ENCODE results near the gene SYNC.

SYNC gene

DNA sequence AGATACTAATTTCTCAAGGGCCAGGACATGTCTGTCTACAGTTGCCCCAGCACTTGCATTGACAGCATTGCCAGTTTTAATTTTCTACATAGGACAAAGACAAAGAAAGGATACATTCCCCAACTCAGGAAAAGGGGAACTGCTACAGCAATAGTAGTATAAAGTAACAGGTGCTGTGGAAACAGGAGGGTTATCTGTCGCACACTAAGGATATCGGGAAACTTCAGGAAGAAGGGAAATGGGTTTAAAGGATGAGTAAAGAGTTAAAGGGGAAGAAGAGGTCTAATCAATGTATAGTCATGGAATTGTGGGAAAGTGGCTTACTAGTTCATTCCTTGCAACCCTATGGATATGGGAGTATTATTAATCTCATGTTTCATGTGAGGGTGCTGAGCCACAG is 16.2 kb downstream of the SYNC start:
- Histone ChIP-seq H2BK5ac (ENCODE audit: low read length) (no peak overlapping the region), H3K27me3 (ENCODE audit: control insufficient read depth in 3 of 3, insufficient read depth in 3 of 3, low read depth in 1 of 3, low read length in 3 of 3) (no peaks in the 10 kb centered on the region), H3K14ac (ENCODE audit: low read length) (no peak overlapping the region), H2BK15ac (ENCODE audit: low read length) (no peak overlapping the region), H3K4me3 (ENCODE audit: low read length in 2 of 2) (no peak overlapping the region), H3K9ac (ENCODE audit: low read depth, low read length, poor library complexity) (no peak overlapping the region), H3K79me1 (ENCODE audit: low read depth, low read length) (no peaks in the 10 kb centered on the region), H3K27ac (replicated peaks; ENCODE audit: low read length) (no peak overlapping the region), H4K8ac (ENCODE audit: low read depth, low read length) (no peak overlapping the region), H3K36me3 (replicated peaks in 1 of 2; ENCODE audit: control insufficient read depth in 2 of 2, insufficient read depth in 2 of 2, low read length in 2 of 2) (peaks cover 19 to 60% of the 10 kb centered on the region in 2 donors), H3K4me1 (ENCODE audit: control insufficient read depth in 2 of 2, insufficient read depth in 1 of 2, low read depth in 1 of 2, low read length in 2 of 2) (no peaks in the 10 kb centered on the region), H3K18ac (ENCODE audit: low read length) (no peak overlapping the region), H2AK5ac (ENCODE audit: low read depth, low read length) (no peak overlapping the region), H3K9me3 (replicated peaks in 1 of 2; ENCODE audit: control insufficient read depth in 2 of 2, insufficient read depth in 1 of 2, low read depth in 1 of 2, low read length in 2 of 2) (no peaks in the 10 kb centered on the region), H4K91ac (ENCODE audit: low read depth, low read length, poor library complexity) (no peak overlapping the region), H2BK120ac (ENCODE audit: low read depth, low read length) (no peak overlapping the region), H3K23ac (ENCODE audit: low read depth, low read length, poor library complexity) (no peak overlapping the region), H2AFZ (ENCODE audit: low read length) (no peak overlapping the region), H3K4me2 (ENCODE audit: insufficient read depth, low read length, poor library complexity, severe bottlenecking) (no peak overlapping the region), H2BK12ac (ENCODE audit: low read length) (no peak overlapping the region), H3K4ac (ENCODE audit: low read length) (no peak overlapping the region)
- WGBS, 2 donors (ENCODE audit: extremely low coverage in 2 of 2, insufficient read length in 2 of 2, insufficient replicate concordance in 1 of 2), result no CpG with 5 or more reads among the region's 2 CpGs
- no peak for DNase-seq (ENCODE audit: low spot score)

DNA sequence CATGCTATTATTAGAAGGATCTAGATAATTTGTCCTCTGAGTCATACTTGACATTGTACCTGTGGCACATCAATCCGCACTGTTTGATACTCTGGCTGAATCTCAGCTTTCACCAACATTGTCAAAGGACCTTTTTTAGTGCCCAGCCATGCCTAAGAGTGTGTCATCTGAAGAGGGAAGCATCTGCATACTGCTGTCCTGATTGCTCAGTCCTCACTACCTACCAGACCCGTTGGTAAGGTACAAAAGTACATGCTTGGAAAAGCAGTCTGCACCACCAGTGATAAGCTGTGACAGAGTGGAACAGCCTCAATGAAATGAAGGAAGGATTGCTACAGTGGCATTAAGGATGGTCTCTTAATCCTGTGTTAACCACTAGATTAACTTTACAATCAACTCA is 17.1 kb downstream of the SYNC start:
- H3K36me3 ChIP-seq (replicated peaks in 1 of 2; ENCODE audit: control insufficient read depth in 2 of 2, insufficient read depth in 2 of 2, low read length in 2 of 2), result peaks cover 20 to 69% of the 10 kb centered on the region in 2 donors
- H3K4me2 ChIP-seq (ENCODE audit: insufficient read depth, low read length, poor library complexity, severe bottlenecking), result no peak overlapping the region
- no peak overlapping the region for H4K8ac ChIP-seq (ENCODE audit: low read depth, low read length)
- H3K4me1 ChIP-seq (ENCODE audit: control insufficient read depth in 2 of 2, insufficient read depth in 1 of 2, low read depth in 1 of 2, low read length in 2 of 2), result no peaks in the 10 kb centered on the region
- no peak overlapping the region for H2BK120ac ChIP-seq (ENCODE audit: low read depth, low read length)
- H3K4me3 ChIP-seq (ENCODE audit: low read length in 2 of 2), result no peak overlapping the region
- H4K91ac ChIP-seq (ENCODE audit: low read depth, low read length, poor library complexity), result no peak overlapping the region
- DNase-seq (ENCODE audit: low spot score), result no peak
- H2BK12ac ChIP-seq (ENCODE audit: low read length), result no peak overlapping the region
- H3K27me3 ChIP-seq (ENCODE audit: control insufficient read depth in 3 of 3, insufficient read depth in 3 of 3, low read depth in 1 of 3, low read length in 3 of 3), result no peaks in the 10 kb centered on the region
- no CpG with 5 or more reads among the region's 2 CpGs for WGBS, 2 donors (ENCODE audit: extremely low coverage in 2 of 2, insufficient read length in 2 of 2, insufficient replicate concordance in 1 of 2)
- no peaks in the 10 kb centered on the region for H3K79me1 ChIP-seq (ENCODE audit: low read depth, low read length)
- no peak overlapping the region for H3K9ac ChIP-seq (ENCODE audit: low read depth, low read length, poor library complexity)
- no peak overlapping the region for H2BK15ac ChIP-seq (ENCODE audit: low read length)
- no peaks in the 10 kb centered on the region for H3K9me3 ChIP-seq (replicated peaks in 1 of 2; ENCODE audit: control insufficient read depth in 2 of 2, insufficient read depth in 1 of 2, low read depth in 1 of 2, low read length in 2 of 2)
- H3K27ac ChIP-seq (replicated peaks; ENCODE audit: low read length), result no peak overlapping the region
- H3K18ac ChIP-seq (ENCODE audit: low read length), result no peak overlapping the region
- H2AFZ ChIP-seq (ENCODE audit: low read length), result no peak overlapping the region
- no peak overlapping the region for H3K4ac ChIP-seq (ENCODE audit: low read length)
- no peak overlapping the region for H3K14ac ChIP-seq (ENCODE audit: low read length)
- no peak overlapping the region for H2BK5ac ChIP-seq (ENCODE audit: low read length)
- H3K23ac ChIP-seq (ENCODE audit: low read depth, low read length, poor library complexity), result no peak overlapping the region
- H2AK5ac ChIP-seq (ENCODE audit: low read depth, low read length), result no peak overlapping the region

DNA sequence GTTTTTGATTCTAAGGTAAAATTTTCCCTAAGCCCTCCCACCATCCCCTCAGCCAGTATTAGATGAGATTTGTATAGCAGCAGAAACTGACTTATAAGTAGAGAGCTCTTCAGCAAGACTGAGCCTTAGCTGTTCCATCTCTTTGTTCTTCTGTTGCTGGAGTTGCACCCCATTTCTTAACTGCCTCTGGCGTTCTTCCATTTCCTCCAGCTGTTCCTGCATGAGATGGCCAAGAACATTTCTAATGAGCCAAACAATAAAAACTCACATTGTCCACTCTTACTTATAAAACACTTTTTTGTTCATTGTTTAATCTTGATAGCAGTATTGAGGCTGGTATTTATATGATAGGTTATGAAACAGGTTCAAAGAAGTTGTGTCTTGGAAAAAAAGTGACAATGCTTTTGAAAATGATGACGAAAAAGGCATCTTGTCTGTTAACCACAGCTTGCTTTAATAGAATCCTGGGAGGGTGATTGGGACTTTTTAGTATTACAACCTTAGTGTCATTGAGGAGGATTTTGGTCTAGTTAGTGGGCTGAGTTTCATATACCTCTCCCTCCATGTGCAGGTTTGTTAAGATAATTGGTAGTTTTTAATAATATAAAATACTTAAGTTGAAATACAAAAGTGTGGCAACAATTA is 18.3 kb downstream of the SYNC start:
- no peaks in the 10 kb centered on the region for H3K9me3 ChIP-seq (replicated peaks in 1 of 2; ENCODE audit: control insufficient read depth in 2 of 2, insufficient read depth in 1 of 2, low read depth in 1 of 2, low read length in 2 of 2)
- H3K18ac ChIP-seq (ENCODE audit: low read length), result no peak overlapping the region
- no peaks in the 10 kb centered on the region for H3K79me1 ChIP-seq (ENCODE audit: low read depth, low read length)
- no peak overlapping the region for H3K4me2 ChIP-seq (ENCODE audit: insufficient read depth, low read length, poor library complexity, severe bottlenecking)
- DNase-seq (ENCODE audit: low spot score), result no peak
- no peak overlapping the region for H3K4ac ChIP-seq (ENCODE audit: low read length)
- H2BK5ac ChIP-seq (ENCODE audit: low read length), result no peak overlapping the region
- no CpG with 5 or more reads among the region's 2 CpGs for WGBS, 2 donors (ENCODE audit: extremely low coverage in 2 of 2, insufficient read length in 2 of 2, insufficient replicate concordance in 1 of 2)
- H3K4me1 ChIP-seq (ENCODE audit: control insufficient read depth in 2 of 2, insufficient read depth in 1 of 2, low read depth in 1 of 2, low read length in 2 of 2), result no peaks in the 10 kb centered on the region
- no peak overlapping the region for H2BK120ac ChIP-seq (ENCODE audit: low read depth, low read length)
- H2BK15ac ChIP-seq (ENCODE audit: low read length), result no peak overlapping the region
- H2AFZ ChIP-seq (ENCODE audit: low read length), result no peak overlapping the region
- H3K27me3 ChIP-seq (ENCODE audit: control insufficient read depth in 3 of 3, insufficient read depth in 3 of 3, low read depth in 1 of 3, low read length in 3 of 3), result no peaks in the 10 kb centered on the region
- no peak overlapping the region for H3K4me3 ChIP-seq (ENCODE audit: low read length in 2 of 2)
- peaks cover 23 to 81% of the 10 kb centered on the region in 2 donors for H3K36me3 ChIP-seq (replicated peaks in 1 of 2; ENCODE audit: control insufficient read depth in 2 of 2, insufficient read depth in 2 of 2, low read length in 2 of 2)
- H3K14ac ChIP-seq (ENCODE audit: low read length), result no peak overlapping the region
- H2AK5ac ChIP-seq (ENCODE audit: low read depth, low read length), result no peak overlapping the region
- no peak overlapping the region for H2BK12ac ChIP-seq (ENCODE audit: low read length)
- H3K23ac ChIP-seq (ENCODE audit: low read depth, low read length, poor library complexity), result no peak overlapping the region
- H4K8ac ChIP-seq (ENCODE audit: low read depth, low read length), result no peak overlapping the region
- H3K27ac ChIP-seq (replicated peaks; ENCODE audit: low read length), result no peak overlapping the region
- no peak overlapping the region for H3K9ac ChIP-seq (ENCODE audit: low read depth, low read length, poor library complexity)
- no peak overlapping the region for H4K91ac ChIP-seq (ENCODE audit: low read depth, low read length, poor library complexity)

DNA sequence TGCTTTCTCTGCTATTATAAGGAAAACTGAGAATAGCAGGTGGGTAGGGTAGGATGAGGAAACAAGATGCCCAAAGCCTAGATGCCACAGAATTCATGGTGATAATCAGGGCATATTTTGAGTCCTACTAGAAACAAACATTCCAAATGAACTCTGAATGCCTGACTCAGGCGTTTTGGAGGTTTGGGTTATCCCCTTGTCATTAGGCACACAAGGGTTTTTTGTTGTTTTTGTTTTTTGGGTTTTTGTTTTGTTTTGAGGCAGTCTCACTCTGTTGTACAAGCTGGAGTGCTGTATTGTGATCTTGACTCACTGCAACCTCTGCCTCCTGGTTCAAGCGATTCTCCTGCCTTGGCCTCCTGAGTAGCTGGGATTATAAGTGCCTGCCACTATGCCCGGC is 19.2 kb downstream of the SYNC start:
- Histone ChIP-seq H3K4ac (ENCODE audit: low read length) (no peak overlapping the region), H2BK15ac (ENCODE audit: low read length) (no peak overlapping the region), H2AK5ac (ENCODE audit: low read depth, low read length) (no peak overlapping the region), H3K27ac (replicated peaks; ENCODE audit: low read length) (no peak overlapping the region), H3K9ac (ENCODE audit: low read depth, low read length, poor library complexity) (no peak overlapping the region), H3K27me3 (ENCODE audit: control insufficient read depth in 3 of 3, insufficient read depth in 3 of 3, low read depth in 1 of 3, low read length in 3 of 3) (no peaks in the 10 kb centered on the region), H2AFZ (ENCODE audit: low read length) (no peak overlapping the region), H4K8ac (ENCODE audit: low read depth, low read length) (no peak overlapping the region), H3K18ac (ENCODE audit: low read length) (no peak overlapping the region), H2BK12ac (ENCODE audit: low read length) (no peak overlapping the region), H3K4me2 (ENCODE audit: insufficient read depth, low read length, poor library complexity, severe bottlenecking) (no peak overlapping the region), H3K4me3 (ENCODE audit: low read length in 2 of 2) (no peak overlapping the region), H3K4me1 (ENCODE audit: control insufficient read depth in 2 of 2, insufficient read depth in 1 of 2, low read depth in 1 of 2, low read length in 2 of 2) (no peaks in the 10 kb centered on the region), H3K36me3 (replicated peaks in 1 of 2; ENCODE audit: control insufficient read depth in 2 of 2, insufficient read depth in 2 of 2, low read length in 2 of 2) (peaks cover 25 to 90% of the 10 kb centered on the region in 2 donors), H2BK120ac (ENCODE audit: low read depth, low read length) (no peak overlapping the region), H3K23ac (ENCODE audit: low read depth, low read length, poor library complexity) (no peak overlapping the region), H3K14ac (ENCODE audit: low read length) (no peak overlapping the region), H4K91ac (ENCODE audit: low read depth, low read length, poor library complexity) (no peak overlapping the region), H3K9me3 (replicated peaks in 1 of 2; ENCODE audit: control insufficient read depth in 2 of 2, insufficient read depth in 1 of 2, low read depth in 1 of 2, low read length in 2 of 2) (no peaks in the 10 kb centered on the region), H3K79me1 (ENCODE audit: low read depth, low read length) (no peaks in the 10 kb centered on the region), H2BK5ac (ENCODE audit: low read length) (no peak overlapping the region)
- WGBS, 2 donors (ENCODE audit: extremely low coverage in 2 of 2, insufficient read length in 2 of 2, insufficient replicate concordance in 1 of 2), result no CpG with 5 or more reads among the region's 3 CpGs
- no peak for DNase-seq (ENCODE audit: low spot score)
